Stimulated activated CD4-positive, alpha-beta T cell treated with anti-CD3 and anti-CD28 coated beads, Interleukin-15, amount 100 ng/mL, for 1 hour (primary cell): Measurements from ENCODE around the gene TP53I3.
"Not testable (repeated sequence)": the region's sequence is repeated elsewhere in the genome, so short reads cannot be mapped to it uniquely, and the experiment has no call there.

Source experiments
- DNase-seq, 2 donors: peaks; one replicate each; pipeline ENCODE4 v3.0.0-alpha.2; 2020; ENCODE audit warnings: low read depth in 1 of 2, low spot score in 1 of 2

Gene TP53I3

DNA sequence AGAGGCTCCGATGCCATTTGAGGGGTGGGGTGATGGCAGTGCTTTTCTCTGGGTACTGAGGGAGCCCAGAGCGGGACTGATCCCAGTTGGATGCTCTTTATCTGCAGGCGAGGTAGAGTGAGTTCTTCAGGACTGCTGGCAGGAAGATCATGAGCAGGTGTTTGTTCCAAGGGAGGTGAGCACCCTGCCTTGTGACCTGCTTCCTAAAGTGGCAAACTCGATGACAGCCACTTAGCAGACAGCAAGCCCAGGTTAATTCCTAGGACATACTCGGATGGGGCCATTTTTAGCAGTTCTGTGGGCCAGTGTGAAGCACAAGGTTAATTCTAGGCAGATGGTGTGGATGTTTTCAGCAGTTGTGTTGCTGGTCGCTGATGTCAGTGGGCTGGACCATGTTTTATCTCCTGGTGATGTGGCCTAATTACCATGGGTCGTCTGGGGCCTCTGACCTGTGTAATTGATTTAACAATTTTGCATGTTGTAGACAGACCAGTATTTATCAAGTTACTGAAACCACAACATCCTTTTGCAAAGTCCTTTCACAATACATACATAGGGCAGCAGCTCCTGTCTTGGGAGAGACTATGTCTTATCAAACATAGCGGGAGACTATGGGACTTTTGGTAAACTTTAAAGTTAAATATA, 30.1 kb downstream of the TP53I3 start:
- no peak for DNase-seq

GRCh38 chr2:24052951-24053350, 31.7 kb downstream of the TP53I3 start:
- no peak for DNase-seq

DNA sequence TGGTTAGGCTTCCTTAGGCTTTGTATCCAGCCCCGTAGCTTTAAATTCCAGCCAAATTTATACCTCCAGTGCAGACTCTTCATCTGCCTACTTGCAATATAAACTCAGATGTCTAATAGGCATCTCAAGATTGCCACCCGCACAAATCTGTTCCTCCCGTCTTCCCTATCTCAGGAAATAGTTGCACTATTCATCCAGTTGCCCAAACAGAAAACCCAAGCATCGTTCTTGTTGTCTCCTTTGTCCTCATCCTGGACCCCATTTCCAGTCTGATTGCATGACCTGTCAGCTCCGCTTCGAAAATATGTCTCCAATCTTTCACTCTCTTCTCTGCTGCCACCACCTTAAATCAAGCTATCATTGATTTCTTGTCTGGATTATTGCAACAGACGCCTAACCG, 32.8 kb downstream of the TP53I3 start:
- DNase-seq: no peak

GRCh38 chr2:24050041-24050979, 34.3 kb downstream of the TP53I3 start:
- DNase-seq: no peak

DNA sequence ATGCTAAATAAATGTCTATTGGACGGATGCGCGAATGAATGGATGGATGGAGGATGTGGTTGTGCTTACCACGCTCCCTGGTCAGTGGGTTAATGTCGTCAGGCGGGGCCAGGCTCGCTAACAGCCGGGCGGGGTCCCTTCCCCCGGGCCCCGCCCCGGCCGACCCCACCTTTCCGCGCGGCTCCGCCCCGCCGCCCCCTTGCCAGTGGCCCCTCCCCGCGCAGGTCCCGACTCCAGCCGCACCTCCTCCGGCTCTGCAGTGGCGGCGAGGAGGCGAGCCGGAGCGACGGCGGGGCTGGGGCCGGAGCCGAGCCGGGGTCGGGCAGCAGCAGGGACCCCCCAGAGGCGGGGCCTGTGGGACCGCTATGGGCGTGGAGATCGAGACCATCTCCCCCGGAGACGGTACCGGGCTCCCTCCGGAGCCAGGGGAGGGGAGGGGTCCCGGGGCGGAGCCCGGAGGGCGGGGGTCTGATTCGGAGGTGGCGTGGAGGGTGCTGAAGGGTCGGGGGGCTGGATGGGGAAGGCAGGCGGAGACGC, 35.1 kb downstream of the TP53I3 start, which contains the start of gene FKBP1B:
TSS of gene FKBP1B (plus strand) at position 257 of the 537 bp plus-strand sequence. CDS start at position 366, 109 bp downstream.
- DNase-seq: no peak

DNA sequence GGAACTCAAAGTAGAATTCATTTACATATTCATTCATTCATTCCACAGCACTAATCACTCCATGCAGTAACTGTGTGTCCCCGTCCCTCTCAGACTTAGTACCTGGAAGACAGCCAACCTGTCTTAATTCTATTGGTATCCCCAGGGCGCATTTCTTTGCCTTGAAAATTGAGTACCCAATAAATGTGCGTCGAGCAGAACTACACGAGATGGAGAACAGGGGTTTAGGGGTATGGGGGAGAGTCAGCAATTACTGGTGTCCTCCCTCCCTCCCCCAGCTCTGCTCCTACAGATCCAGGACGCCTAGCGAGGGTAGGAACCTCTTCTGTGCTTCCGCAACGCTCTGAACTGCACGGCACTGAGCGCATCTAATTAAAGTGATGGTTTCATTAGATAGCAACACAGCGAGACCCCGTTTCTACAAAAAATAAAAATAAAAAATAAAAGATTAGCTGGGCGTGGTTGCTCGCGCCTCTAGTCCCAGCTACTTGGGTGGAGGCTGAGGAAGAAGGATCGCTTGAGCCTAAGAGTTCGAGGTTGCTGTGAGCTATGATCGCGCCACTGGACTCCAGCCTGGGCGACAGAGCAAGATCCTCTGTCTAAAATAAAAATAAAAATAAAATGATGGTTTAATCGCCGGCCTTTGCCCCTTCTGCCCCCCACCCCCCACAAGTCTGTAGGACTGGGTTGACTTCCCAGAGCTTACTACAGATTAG, 35.7 kb downstream of the TP53I3 start:
- no peak for DNase-seq

GRCh38 chr2:24047703-24048033, 37.0 kb downstream of the TP53I3 start:
- DNase-seq: no peak

GRCh38 chr2:24046930-24047702, 37.5 kb downstream of the TP53I3 start, which contains the start of gene WDCP:
TSS of gene WDCP (minus strand) at chr2:24047391. CDS start at chr2:24039494, 7,897 bp downstream.
- DNase-seq: peak; percentile 73 to 83

DNA sequence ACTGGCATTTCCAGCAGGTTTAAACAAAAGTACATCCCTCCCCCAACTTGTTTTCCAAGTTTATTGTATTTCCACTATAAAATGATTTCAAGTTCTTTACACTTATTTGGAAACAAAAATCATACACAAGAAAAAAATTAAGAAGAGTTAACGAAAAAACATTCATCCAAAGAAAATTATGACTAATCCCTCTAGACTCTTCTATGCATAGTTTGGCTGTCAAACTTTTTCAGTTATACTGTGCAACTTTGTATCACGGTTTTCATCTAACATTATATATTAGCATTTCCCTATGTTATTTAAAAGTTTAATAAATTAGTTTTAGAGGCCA, 38.1 kb downstream of the TP53I3 start:
- no peak for DNase-seq

GRCh38 chr2:24045511-24046508, 38.8 kb downstream of the TP53I3 start:
- no peak for DNase-seq

GRCh38 chr2:24043133-24043532, 41.5 kb downstream of the TP53I3 start:
- DNase-seq: not testable (repeated sequence)

- no peak for DNase-seq
Measured at GRCh38 chr2:24040511-24040910, 44.1 kb downstream of the TP53I3 start.

- DNase-seq: no peak
Measured at GRCh38 chr2:24038786-24039499, 45.7 kb downstream of the TP53I3 start.
